ENCODE measurements around the gene PACSIN2.

Gene PACSIN2

DNA sequence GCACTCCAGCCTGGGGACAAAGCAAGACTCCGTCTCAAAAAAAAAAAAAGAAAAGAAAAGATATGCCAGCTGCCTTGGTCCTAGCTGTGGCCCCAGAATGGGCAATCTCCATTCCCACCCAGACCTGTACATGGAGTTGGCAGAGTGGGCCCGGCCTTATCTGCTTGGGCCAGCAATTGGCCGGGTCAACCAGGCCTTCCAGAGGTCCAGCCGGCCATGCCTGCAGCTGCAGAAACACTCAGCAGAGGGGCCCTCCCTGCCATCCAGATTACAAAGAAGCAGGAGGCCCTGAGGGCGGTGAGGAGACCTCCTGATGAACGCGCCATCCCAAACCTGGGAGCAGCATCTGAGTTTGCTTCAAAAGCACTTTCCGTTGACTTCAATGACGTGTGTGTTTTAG is 131.0 kb downstream of the PACSIN2 start:
- DNase-seq (ENCODE audit: low read depth in 2 of 2), result no peak

DNA sequence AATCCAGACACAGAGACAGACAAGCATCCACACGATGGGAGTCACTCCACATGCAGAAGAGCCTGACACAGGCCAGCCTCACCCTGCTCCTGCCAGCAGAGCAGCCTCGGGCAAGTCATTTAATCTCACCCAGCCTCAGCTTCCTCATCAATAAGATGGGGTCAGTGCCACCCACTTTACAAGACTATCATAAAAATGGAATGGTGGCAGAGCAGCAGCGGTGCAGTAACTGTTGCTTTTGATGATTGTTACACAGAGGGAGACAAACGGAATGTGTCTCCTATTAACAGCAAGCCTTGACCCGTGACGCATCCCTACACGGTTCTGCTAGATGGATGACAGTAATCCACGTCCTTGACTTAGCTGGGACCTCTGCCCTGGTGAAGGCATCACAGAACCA is 131.8 kb downstream of the PACSIN2 start:
- no peak for DNase-seq (ENCODE audit: low read depth in 2 of 2)

DNA sequence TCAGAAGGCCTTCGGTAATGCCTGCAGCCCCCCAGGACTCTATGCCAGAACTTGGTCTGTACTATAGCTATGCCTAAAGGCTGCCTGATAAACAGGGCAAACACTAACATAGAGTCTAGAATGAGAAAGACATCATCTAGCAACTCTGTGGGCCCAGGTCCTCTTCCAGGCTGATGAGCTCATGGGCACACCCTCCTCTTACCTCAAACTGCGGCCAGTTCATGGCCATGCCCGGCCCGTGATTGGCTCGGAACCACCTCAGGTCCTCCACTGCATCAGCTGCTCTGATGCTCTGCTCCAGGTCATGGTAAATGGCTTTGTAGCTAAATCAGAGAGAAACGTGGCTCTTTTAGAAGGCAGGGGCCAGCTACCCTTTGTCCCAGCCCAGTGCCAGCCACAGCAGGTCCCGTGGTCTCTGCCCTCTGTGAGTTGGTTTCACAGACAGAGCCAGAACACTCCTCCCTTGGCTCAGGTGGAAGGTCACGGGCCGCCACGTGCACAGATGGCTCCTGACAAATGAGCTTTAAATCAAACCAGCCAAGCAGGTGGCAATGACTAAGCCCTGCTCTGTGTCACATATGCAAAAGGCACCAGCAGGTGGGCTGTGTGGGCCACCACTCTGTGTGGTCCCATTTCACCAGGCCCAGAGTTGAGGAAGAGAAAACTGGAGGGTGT is 132.8 kb downstream of the PACSIN2 start:
- no peak for DNase-seq (ENCODE audit: low read depth in 2 of 2)

DNA sequence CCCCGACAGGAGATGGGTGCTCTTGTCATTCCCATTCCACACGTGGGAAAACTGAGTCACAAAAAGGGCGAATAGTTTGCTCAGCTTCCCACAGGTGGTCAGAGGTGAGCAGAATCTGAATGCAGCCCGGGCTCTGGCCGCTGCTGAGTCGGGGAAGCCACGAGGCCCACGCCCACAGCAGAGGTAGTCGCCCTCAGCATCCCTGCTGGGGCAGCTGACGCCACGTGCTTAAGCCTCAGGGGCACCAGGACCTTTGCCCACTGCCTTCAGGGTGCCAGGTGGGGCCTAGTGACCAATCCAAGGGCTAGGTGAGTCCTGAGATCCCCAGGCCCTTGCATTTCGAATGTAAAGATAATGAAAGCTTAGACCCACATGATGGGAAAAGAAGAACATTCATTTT is 133.7 kb downstream of the PACSIN2 start:
- DNase-seq (ENCODE audit: low read depth in 2 of 2), result no peak

DNA sequence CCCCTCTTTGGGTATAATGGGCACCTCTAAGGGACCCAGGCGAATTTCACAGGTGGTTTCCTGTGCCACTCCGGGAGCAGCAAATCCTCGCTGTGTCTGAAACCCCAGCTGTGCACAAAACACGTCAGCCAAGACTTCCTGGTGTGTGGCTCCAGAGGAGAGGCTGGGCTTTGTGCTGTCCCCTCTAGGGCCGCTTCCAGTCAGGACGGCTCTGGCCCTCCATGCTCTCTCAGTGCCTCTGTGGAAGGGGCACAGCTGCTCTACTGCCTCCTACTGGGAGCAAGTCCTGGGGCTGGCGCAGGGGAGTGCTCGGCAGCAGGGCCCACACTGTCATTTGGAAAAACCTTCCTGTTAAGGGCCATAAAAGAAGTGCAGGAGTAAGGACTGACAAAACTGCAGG is 134.1 kb downstream of the PACSIN2 start:
- no peak for DNase-seq (ENCODE audit: low read depth in 2 of 2)

DNA sequence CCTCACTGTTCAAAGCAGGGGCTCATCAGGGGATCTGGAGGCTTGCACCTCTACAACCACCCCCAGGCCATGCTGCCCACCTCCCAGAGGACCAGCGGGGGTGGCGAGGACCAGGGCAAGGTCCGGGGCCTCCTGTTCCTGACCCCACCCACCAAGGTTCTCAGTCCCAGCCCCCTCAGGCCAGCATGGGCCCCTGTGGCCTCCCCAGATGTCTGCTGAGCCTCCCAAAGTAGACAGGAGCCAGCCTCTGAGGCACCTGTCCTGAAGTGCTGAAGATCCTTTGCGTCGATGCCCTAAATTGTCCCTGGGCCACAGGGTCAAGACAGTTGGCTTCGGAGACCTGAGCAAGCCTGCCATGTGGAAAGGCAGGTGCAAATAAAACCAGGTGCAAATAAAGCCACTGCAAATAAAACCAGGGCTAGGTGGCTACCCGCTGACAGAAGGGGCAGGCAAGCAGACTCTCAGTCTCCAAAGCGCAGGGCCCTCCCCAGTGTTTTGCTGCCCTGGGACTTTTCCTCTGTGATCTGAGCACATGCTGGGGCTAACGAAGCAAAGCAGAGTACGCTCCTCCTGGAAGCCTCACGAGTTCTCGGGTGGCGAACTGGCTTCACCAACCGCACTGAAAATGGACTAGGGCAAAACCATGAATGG is 135.5 kb downstream of the PACSIN2 start:
- no peak for DNase-seq (ENCODE audit: low read depth in 2 of 2)

DNA sequence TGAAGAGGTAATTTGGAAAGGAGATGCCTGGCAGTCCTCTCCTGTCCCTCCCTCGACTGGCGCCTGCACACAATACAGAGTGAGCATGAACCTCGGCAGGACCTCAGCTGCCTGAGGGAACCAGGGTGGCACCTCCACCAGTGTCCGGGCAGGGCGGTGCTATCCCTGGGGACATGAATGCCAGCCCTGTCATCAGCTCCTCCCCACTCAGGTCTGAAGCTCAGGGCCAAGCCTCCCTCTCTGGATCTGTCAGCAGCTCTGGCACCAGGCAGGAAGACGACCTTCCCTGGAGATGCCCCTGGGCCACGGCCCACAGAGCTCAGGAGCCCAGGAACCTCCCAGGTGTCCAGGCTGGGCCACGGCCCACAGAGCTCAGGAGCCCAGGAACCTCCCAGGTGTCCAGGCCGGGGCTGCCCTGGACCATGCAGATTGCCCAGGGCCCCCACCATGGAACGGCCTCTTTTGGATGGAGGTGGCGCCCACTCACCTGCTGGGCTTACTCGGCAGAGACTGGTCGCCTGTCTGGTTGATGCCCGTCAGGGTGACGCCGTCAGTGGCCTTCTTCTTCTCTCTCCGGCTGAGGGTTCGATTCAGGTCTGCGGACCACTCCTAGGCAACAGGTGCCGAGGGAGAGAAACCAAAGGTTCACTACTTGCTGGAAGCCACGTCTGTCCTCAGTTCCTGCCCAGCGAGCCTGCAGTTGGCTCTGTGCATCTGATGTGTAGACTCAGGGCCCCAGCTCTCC is 136.2 kb downstream of the PACSIN2 start:
- no peak for DNase-seq (ENCODE audit: low read depth in 2 of 2)

DNA sequence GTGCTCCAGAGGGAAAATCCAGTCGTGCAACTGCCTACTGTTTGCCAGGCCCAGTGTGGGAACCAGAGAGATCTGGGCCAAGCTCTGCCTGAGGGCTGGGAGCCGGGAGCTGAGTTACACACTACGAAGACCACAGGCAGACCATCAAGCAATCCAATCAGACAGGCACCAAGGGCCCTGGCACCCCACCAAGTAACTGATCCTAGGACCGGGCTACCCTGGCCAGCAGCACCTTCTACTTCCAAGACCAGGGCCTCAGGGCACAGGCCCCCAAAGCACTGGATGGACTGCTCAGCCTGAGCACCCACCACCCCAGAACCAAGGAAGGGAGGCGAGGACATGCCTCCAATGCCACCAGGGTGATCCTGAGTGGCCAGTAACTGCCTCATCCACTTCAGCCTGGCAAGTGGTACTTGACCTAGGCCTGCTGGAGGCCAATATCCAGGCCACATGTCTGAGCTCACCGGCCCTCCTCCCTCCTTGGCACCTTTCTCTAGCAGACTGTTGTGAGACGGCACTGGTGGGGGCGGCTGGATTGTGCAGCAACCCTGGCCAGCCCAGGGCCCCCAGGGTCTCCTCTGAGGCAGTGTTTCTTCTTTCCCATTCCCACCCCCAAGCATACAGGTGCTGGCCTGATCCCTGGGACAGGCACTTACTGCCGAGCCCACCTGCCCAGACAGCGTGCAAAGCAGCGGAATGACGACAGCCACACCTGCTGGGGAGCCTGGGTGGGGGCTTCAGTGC is 137.2 kb downstream of the PACSIN2 start:
- DNase-seq (ENCODE audit: low read depth in 2 of 2), result no peak

DNA sequence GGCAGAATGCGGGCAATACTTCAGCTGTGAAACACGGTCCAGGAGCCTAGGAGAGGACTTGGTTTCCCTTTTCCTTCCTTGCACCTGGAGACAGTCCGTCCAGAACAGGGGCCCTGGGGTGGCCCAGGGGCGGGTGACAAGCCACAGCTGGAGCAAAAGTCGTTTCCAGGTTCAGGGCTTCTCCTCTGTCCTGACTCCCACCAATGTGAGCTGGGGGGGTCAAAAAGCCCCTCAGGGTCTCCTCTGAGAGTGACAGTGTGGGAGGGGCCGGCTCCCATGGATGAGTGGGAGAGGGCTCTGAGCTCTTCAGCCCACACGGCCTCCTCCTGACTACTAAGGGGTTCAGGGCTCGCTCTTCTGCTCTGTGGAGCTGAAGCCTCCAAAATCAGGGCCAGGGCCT is 137.8 kb downstream of the PACSIN2 start:
- DNase-seq (ENCODE audit: low read depth in 2 of 2), result no peak

DNA sequence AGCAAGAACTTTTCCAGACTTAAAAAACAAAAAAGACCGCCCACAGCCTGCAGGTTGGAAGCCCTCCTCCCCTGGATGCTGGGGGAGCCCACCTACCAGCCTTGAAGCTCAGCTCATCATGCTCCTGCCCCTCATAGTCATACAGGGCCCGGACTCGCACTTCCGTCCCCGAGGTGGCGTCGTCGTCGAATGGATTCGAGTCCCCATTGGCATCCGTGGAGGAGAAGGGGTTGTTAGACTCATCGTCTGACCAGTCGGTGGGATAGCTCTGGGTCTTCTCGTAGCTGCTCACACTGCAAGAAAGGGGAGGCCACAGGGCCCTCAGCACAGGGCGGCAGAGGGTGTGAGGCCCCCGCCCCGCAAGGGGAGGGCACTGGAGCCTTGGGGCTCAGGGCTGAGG is 138.9 kb downstream of the PACSIN2 start:
- no peak for DNase-seq (ENCODE audit: low read depth in 2 of 2)

DNA sequence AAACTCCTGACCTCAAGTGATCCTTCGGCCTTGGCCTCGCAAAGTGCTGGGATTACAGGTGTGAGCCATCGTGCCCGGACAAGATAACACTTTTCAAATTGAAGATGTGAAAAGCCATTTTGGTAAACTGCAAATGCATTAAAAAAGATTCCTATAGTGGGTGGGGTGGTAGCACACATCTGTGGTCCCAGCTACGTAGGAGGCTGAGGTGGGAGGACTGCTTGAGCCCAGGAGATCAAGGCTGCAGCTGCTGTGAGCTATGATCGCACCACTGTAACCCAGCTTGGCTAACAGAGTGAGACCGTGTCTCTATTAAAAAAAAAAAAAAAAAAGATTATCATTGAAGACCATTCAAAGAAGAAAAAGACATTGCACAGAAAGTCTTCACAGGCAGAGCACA is 140.9 kb downstream of the PACSIN2 start:
- DNase-seq (ENCODE audit: low read depth in 2 of 2), result no peak

DNA sequence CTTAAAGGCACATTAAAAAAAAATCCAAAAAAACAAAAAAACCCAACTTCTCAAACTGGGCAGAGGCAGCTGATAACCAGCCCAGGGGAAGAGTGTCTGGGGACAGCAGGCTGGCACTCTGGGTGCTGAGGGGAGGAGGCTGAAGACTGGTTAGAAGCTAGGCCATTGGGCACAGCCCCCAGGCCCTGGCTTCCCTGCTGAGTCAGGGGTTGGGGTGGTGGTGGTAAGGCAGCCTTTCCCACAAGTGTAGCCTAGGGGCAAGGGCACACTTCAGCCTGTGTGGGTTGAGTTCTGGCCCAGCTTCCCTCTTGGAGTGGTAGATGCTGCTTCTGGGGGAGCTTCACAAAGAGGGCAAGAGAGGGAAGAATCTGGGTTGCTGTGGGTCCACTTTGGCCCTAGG is 141.6 kb downstream of the PACSIN2 start:
- DNase-seq (ENCODE audit: low read depth in 2 of 2), result no peak

DNA sequence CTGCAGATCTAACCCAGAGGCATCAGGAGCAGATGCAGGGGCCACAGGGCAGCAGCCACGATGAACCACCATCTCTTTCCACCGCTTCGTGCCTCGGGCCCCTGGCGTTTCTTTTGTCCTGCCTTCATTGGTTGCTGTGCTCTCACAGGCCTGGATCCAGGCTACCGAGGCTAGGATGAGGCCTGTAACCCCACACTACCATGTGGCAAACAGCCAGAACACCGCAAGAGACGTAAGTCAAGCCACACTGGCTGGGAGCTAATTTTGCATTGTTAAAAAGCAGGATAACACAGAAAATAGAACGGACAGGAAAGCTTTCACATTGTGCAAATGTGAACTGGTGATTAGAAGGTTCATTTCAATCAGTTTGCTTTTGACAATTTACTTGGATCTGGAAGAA is 142.1 kb downstream of the PACSIN2 start:
- no peak for DNase-seq (ENCODE audit: low read depth in 2 of 2)

DNA sequence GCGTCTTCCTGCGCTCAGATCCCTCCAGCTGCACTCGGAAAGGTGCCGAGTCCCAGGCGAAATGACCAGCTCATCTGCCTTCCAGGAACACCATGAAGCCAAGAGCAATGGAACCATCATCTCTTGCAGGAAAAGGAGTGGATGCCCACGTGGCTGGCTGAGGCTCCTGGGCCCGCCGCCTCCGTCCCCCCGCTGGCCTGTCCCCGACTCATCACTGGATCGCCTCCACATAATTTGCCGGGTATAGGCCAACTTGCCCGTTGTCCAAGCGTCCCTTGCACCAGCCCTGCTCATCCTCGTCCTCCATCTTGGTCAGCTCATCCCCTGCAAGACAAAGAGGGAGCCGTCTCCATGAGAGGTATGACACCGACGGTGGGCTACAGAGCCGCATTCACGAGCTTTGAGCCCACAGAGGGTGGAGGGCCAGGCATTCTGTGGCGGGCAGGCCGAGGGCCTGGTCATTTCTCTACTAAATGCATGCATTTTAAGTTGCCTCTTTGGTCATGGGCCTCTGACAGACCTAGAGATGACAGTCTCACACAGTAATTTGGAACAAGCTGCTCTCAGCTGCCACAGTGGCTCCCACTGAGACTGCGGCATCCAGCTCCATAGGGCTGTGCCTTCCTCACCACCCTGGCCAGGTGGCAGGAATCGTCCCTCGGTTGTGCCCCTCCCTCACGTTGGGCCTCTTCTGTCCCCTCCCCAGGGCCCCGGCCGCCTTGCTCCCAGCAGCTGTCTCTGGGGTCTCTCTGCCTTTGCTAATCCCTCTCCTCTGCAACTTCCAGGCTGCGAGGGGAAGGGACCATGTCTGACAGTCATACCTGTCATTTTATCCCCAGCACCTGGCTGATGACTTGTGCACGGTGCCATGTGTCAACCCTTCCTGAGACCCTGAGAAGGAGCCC is 143.6 kb downstream of the PACSIN2 start:
- DNase-seq (ENCODE audit: low read depth in 2 of 2), result no peak

DNA sequence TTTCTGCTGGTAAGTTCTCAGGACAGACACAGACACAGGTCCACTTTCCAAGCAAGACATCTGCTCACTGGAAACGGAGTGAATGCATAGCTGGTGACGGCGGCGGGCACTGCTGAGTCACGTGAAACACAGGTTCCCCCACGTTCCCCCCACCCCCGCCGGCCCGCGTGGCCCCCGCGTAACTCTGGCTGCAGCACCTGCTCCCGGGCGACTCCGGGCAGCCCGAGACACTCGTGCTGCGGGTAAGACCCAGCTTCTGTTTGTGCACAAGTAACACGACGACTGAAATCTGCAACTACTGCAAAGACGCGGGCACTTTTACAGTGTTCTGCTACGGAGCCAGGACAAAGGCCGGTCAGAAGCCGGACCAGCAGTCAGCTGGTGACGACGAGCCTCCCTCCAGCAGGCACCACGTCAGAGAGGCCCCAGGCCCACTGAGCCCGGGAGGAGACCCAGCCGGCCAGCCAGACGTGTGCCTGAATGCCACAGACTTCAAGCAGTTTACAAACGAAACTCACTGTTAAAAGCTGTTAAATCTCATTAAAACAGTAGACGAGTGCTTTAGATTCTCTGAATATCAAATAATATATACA is 145.0 kb downstream of the PACSIN2 start:
- DNase-seq (ENCODE audit: low read depth in 2 of 2), result no peak

DNA sequence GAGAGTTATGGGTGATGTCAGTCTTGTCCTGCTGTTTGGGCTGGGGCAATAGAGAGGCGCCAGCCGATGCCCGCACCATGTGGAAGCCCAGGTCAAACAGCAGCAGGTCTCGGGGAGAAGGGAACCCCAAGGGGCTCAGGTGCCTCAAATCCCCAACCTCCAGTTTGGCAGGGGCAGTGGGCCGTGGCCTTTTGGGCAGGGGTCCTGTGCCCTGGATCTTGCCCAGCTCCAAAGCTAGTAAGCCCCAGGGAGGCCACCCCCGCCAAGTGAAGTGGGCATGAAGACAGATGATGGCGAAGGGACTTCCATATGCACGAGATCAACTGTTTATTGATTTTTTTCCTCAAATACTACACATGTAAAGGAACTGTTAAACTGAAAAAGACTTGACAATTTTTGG is 145.5 kb downstream of the PACSIN2 start:
- DNase-seq (ENCODE audit: low read depth in 2 of 2), result no peak

DNA sequence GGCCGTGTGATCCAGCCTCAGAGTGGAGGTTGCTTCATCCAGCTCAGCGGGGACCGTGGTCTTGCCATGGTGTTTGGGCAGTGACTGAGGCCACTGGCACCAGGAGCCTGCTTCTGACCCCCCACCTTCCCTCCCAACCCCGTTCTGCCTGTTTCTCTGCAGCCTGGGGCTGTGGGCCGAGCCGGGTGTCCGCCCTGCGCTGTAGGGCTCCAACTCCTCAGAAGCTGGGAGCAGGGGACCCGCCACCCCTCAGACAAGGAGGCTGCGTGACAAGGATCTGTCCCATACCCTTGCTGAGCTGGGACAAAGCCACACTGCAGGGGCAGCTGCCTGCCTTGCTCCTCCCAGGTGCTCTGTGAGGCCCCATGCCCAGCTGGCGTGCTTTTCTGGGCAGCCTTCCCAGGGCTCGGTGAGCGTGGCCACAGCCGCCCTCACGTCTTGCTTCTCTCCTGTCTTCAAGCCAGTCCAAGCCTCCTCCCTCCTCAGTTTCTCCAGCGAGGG is 146.1 kb downstream of the PACSIN2 start:
- DNase-seq (ENCODE audit: low read depth in 2 of 2), result no peak

DNA sequence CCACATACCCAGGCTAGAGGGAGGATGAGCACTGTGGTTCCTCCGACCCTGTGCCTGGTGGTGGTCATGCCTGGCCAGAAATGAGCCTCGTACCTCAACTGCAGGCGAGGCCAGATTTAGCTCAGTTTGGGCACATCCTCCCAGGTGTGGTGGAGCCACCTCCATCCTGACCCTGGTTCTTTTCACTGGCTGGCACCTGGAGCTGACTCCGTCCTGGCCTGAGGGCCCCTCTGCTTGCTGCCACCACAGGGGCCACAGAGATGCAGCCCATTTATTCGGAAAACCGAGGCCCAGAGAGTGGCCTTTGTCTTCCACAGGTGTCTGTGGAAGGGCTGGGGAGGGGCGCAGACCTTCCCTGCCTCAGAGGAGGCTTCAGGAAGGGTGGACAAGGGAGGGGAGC is 148.8 kb downstream of the PACSIN2 start:
- DNase-seq (ENCODE audit: low read depth in 2 of 2), result no peak

DNA sequence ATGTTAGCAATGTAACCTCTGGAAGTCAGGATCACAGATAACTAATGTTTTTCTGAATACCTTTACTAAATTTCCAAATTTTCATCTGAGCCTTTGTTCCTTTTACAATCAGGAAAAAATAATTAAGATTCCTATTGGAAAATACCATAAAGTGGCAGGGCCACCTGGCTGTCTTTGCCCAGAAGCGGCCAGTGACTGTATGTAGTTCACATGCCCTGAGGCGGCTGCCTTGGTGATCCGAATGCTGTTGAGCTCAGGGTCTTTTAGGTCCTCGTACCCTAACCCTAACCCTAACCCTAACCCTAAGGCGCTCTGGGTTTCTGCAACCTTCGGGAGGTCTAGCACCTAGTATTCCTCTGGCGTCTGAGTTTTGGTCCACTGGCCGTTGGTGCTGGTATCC is 149.4 kb downstream of the PACSIN2 start:
- DNase-seq (ENCODE audit: low read depth in 2 of 2), result no peak

DNA sequence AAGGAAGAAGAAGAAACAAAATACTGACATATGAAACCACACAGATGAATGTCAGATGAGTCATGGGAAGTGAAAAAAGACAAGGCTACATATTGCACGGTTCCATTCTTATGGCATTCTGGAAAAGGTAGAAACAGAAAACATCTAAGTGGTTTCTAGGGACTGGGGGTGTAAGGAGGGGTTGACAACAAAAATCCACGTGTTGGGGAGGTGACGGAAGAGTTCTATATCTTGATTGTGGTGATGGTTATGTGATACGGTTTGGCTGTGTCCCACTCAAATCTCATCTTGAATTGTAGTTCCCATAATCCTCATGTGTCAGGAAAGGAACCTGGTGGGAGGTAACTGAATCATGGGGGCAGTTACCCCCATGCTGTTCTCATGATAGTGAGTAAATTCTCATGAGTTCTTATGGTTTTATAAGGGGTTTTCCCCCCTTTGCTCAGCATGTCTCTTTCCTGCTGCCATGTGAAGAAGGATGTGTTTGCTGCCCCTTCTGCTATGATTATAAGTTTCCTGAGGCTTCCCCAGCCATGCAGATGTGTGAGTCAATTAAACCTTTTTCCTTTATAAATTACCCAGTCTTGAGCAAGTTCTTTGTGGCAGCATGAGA is 151.5 kb downstream of the PACSIN2 start:
- DNase-seq (ENCODE audit: low read depth in 2 of 2), result no peak

Data from stimulated activated CD4-positive, alpha-beta T cell treated with anti-CD3 and anti-CD28 coated beads, Interleukin-1b, Interleukin-23, amount 100 ng/mL, for 1 hour (primary cell).